Right ventricle myocardium inferior (tissue), 1 donor: Measurements from ENCODE around the gene MAGEA9B. TPM values are rescaled to one million over a fixed set of nuclear protein-coding genes. Genes with fewer than 3 reads are reported as not detected.
A peak's percentile ranks its signal among the peaks of the same experiment; 100 is the strongest.
"Not testable (repeated sequence)": the region's sequence is repeated elsewhere in the genome, so short reads cannot be mapped to it uniquely, and the experiment has no call there.

Source experiments
- ATAC-seq: fragments of 200-7000 bp; cut with Tn5 transposase; one replicate; pipeline ENCODE4 v1.9.1; 2020; ENCODE audit warnings: mild to moderate bottlenecking, moderate library complexity
- DNase-seq: peaks from one replicate; pipeline ENCODE4 v3.0.0; 2021; ENCODE audit errors: missing footprints
- intact Hi-C: fragments of 100-400 bp; cut with DNase I; formaldehyde crosslinking; loops from one replicate; pipeline ENCODE4 v1.11.0; 2022
- long read RNA-seq: library from polyadenylated mRNA; unstranded; transcript quantifications from one replicate; pipeline ENCODE4 v2.0.0, GENCODE V29; 2021
- total RNA-seq: library from RNA; stranded (reverse); fragmentation: NEBNext Ultra II Directional; extraction: Animal tissue kit (Norgen Biotek cat#: 25700); gene quantifications from one replicate; pipeline ENCODE4 v1.2.1, GENCODE V29; 2021
- donor health status: DM: no; HTN: yes; CAD: no; lungs with severe emphysema.

MAGEA9B gene, protein sequence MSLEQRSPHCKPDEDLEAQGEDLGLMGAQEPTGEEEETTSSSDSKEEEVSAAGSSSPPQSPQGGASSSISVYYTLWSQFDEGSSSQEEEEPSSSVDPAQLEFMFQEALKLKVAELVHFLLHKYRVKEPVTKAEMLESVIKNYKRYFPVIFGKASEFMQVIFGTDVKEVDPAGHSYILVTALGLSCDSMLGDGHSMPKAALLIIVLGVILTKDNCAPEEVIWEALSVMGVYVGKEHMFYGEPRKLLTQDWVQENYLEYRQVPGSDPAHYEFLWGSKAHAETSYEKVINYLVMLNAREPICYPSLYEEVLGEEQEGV
- total RNA-seq, result not detected
- long read RNA-seq, result 0 reads

DNA sequence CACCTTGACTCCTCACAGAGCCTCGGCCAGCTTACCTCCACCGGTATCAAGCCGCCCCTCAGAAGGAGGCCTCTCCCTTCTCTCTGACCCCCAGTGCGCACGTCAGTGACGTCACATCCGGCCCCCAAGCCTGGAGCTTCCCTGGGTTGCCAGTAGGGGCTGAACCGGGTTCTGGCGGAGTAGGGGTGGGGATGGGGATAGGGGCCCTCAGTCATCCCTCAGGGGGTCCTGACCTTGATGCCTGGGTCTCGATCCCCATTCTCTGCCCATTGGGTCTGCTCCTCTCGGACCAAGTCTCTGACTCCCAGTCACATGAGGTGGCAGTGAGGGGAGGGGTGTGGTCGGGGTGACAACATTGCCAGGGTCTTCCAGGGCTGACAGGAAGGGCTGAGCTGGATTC is at the start of gene MAGEA9B:
MAGEA9B (minus strand) TSS at position 101 of the 400 bp plus-strand sequence. CDS start 4,280 bp downstream, outside the sequence.
- DNase-seq, intact Hi-C loops, ATAC-seq: not testable (repeated sequence)

DNA sequence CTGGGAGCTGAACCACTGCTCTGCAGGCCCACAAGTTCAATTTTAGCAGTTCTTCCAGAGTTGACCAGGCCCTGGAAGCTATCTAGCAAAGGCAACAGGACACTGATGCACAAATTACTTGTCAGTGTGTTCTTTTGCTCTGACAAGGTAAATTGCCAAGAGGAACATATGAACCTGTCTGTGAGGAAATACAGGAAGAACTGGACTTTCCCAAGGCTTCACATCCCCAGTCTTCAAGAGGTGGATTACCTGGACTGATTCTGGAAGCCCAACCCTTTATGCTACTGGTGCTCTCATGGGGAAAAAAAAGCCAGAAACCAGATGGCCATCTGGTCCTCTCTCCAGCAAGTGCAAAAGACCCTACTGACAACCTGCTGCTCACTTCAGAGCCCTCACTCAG is 46.3 kb upstream of the MAGEA9B start:
- DNase-seq (no peak), ATAC-seq (no peak)
- intact Hi-C loops, result no loop called here

DNA sequence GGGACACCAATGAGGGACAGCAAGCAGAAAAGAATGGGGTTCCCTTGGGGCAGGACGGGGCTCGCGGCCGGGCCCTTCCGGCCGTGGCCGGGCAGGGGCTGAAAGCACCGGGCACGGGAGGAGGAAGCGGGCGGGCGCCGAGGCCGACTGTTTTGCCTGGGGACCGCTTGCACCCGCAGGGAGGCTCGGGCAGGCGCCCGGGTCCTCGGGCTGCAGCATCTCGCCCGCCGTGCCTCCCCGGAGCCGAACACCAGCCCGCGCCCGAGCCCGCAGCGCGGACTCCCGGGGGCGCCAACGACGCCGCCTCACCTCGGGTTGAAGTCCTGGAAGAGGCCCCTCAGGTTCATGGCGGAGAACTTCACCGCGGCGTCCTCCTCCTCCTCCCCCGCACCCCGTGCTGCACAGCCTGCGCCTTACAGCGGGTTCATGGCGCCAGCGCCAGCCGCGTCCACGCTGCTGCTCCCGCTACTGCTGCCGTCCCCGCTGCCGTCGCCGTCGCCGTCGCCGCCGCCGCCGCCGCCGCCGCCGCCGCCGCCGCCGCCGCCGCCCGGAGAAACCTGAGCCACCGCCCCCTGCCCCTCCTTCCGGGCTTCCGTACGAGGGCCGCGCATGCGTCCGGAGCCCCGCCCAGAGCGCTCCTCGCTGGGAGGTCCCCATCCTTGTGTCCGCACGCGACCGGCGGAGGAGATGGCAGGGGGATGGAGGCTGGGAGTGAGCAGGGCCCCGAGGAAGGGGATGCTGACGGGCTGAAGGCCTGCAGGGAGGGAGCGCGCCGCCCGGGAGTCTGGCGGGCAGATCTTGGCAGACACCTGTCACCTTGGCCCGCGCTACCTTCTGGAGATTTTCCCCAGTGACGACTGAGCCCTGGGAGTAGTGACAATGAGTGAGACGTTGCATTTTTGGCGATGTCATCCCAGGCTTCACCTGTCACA is 44.2 kb upstream of the MAGEA9B start, which contains the start of gene TMEM185A:
TMEM185A (minus strand) TSS at position 559 of the 932 bp plus-strand sequence; CDS start at position 347, 212 bp downstream.
- ATAC-seq, result peak; percentile 86
- peak; percentile 75 for DNase-seq
- intact Hi-C loops, result no loop called here

DNA sequence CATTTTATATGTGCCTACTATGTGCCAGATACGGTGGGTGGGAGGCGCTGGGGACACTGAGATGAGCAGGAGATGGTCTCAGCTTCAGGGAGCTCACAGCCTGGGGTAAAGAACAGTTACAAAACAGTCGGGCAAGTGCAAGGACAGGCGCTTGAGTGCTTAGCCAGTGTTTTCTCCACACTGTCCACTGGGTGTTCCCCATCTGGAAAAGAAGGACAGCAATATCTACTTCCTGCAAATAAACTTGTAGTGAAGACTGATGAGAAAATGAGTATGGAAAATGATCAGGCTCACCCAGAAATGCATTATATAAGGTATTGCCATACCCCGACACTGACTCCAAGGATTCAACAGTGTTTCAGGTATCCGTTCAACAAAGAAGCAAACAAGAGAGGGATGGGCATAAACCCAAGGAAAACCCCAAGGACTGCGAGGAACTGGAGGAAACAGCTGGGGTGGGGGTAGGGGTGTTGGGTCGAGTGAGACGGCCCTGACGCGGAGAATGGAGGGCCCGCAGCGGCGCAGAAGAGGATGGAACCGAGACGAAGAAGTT is 43.5 kb upstream of the MAGEA9B start:
- ATAC-seq, result peak; percentile 88
- intact Hi-C loops, result no loop called here
- DNase-seq, result no peak

DNA sequence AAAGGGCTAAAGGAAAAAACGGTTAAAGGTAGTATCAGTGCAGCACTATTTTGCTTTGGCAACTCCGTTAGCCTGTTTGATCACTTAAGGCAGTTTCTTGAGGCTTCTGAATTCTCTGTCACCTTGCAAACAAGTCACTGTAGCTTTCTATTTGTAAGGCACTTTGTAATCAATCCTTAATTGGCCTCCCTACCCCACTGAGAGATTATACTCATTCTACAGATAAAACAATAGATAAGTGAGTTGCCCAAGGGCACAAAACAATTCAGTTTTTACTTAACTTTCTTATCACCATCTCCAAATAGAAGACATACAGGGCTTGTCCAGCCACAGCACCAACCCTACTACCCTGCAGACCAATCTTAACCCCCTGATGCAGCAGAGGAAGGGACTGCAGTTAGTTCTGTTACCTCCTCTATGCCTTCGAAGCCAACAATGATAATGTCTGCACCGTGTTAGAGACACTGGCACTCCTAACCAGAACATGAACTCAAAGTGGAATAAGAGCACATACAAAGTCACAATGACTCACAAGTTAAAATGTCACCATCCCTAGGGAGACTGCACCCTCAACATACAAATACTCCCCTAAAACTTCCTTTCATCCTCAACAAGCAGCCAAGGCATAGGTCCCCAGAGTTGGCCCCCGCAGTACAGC is 42.6 kb upstream of the MAGEA9B start:
- intact Hi-C loops, result no loop called here
- DNase-seq (no peak), ATAC-seq (no peak)

DNA sequence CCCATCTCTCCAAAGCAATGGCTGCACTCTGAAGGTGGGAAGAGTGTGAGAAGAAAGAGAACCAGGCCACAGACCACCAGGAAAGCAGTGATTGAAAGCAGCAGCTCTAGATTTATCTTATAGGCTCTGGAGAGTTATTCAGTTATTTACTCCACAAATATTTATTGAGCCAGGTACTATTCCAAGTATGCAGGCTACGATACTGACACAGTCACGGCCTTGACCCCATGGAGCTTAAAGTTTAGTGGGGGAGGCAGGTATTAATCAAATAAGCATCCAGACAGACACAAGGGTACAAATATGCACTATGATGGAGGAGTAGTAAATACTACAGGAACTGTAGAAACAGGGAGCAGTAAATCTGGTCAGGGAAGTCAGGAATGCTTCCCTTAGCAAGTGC is 41.5 kb upstream of the MAGEA9B start:
- intact Hi-C loops, result no loop called here

DNA sequence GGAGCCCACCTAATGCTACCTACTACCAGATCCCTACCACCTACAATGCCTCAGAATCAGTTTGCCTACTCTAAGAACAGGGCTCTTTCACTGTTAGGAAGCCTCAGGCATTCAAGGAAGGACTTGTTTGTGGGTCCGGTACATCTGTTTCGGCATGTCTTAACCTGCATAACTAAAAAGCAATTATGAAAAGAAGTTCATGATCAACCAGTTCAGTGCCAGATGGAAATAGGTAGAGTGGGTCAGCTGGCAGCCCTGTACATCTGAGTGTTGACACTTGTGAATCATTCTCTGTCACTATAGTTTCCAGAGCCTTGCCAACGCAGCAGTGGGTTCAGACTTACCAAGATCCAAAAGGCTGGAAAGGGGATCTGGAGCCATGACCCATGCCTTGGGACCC is 41.0 kb upstream of the MAGEA9B start:
- no peak for ATAC-seq
- no peak for DNase-seq
- intact Hi-C loops, result no loop called here

More for the DNA sequence above, 41.5 kb upstream of the MAGEA9B start:
- ATAC-seq (no peak), DNase-seq (no peak)

DNA sequence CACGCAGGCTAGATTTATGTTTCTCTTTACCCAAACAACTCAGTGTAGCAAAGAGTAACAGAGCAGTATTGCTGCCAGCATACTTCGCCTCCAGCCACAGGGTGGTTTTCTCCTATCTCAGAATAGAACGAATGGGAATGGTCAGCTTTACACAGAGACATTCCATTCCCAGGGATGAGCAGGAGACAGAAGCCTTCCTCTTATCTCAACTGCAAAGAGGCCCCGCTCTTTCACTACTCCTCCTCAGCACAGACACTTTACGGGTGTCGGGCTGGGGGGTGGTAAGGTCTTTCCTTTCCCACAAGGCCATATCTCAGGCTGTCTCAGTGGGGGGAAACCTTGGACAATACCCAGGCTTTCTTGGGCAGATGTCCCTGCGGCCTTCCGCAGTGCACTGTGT is 39.6 kb upstream of the MAGEA9B start:
- ATAC-seq, intact Hi-C loops, DNase-seq: not testable (repeated sequence)

DNA sequence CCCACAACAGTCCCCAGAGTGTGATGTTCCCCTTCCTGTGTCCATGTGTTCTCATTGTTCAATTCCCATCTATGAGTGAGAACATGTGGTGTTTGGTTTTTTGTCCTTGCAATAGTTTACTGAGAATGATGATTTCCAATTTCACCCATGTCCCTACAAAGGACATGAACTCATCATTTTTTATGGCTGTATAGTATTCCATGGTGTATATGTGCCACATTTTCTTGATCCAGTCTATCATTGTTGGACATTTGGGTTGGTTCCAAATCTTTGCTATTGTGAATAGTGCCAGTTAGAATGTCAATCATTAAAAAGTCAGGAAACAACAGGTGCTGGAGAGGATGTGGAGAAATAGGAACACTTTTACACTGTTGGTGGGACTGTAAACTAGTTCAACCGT is 32.4 kb upstream of the MAGEA9B start:
- DNase-seq, intact Hi-C loops, ATAC-seq: not testable (repeated sequence)

DNA sequence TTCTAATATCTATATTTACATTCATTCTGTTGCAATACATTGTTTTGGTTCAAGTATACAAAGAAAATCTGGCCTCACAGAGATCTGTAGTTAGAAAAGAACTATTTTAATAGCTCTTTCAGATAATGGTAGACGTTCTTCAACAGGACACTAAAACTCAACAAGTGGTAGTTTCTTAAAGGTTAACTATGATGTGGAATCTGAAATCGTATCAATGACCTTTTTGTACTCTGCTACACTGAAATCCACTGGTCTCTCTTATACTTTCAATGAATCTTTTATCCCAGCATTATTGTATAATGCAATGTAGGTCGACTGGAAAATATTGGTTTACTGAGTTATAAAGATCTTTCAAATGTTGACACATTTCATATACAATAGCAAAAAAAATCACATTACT is 31.6 kb upstream of the MAGEA9B start:
- DNase-seq, result no peak
- intact Hi-C loops, result no loop called here
- ATAC-seq, result no peak

DNA sequence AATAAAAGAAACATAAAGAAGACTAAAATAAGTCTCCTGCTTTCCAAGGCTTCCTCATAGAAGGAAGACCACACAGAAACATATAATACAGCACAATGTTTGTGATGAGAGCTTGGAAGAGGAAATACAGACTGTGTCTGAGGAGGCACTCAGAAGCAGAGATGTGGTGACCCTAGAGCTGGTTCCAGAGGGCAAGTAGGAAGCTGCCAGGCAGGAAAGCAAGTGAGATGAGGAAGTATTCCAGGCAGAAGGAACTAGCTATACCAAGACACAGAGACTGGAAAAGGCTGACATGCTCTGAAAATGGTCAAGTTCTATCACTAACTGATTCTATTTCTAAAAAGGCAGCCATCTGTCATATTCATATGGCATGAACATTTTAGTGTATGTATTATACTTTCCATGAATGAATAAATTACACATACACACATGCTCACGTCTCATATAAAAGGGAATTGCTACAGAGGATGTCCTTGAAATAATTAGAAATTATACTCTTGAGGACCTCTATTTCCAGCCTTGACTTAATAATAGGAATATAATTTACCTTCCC is 24.4 kb upstream of the MAGEA9B start:
- no peak for DNase-seq
- no peak for ATAC-seq
- intact Hi-C loops, result no loop called here

DNA sequence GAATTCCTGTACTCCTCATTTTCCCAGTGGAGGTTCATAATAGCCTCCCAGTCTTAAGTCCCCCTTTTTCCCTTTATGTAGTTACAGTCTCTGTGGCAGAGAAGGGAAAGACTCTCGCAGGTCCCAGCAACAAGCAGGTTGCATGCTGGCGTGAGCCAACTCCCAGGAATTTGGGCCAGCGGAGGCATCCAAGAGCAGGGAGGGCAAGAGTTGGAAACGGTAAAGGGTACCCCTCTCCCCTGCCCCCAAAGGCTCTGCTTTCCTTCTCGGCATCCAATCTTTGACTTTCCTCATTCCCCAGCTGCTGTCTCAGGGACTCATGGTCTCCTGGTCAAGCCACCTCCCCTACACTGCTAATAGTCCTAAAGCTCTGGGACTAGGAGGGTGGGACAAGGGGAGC is 23.3 kb upstream of the MAGEA9B start:
- intact Hi-C loops, result no loop called here
- ATAC-seq (no peak), DNase-seq (no peak)

DNA sequence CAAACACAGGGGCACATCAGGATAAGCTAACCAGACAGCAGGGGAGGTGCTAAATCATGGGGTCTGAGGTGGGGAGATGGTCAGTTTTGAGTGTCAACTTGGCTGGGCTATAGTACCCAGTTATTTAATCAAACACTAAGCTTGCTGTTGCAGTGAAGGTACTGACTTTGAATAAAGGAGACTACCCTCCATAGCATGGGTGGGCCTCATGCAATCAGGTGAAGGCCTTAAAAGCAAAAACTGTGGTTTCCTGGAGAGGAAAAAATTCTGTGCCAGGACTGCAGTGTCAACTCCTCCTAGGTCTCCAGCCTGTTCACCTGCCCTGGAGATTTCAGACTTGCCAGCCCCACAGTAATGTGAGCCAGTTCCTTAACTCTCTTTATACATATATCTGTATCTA is 20.4 kb upstream of the MAGEA9B start:
- intact Hi-C loops, result no loop called here
- ATAC-seq (no peak), DNase-seq (no peak)

DNA sequence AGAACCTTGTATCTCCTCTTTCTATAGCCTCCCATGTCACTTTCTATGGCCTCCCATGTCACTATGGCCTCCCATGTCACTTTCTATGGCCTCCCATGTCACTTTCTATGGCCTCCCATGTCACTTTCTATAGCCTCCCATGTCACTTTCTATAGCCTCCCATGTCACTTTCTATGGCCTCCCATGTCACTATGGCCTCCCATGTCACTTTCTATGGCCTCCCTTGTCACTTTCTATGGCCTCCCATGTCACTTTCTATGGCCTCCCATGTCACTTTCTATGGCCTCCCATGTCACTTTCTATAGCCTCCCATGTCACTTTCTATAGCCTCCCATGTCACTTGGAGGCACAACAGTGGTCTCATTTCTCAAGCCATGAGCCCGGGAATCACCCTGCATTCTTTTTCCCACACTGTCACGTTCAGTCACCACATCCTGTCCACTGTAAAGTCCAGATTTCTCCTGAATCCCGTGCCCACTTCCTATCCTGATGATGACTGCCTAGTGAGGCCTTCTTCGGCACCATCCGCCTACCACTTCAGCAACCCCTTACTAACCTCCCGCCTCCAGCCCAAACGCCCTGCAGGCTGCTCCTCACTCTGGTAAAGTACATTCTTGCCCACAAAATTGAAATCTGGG is 18.1 kb upstream of the MAGEA9B start:
- intact Hi-C loops, DNase-seq, ATAC-seq: not testable (repeated sequence)

DNA sequence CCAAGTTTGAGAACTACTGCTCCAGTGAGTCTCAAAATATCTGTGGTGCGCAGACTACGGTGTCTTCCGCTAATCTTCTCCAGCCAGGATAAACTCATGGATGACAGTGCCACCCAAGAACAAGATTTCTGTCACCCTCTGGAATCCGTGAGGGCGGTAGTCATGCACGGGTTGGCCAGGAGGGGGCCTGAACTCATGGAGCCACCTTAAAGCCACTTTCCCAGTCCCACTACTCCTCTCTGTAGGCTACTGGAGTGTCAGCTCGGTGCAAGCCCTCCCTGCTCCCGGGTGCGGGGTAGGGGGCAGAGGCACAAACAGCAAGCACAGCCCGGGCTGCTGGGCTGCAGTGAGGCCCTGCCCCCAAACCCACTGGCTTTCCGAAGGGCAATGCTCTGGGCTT is 11.3 kb upstream of the MAGEA9B start:
- ATAC-seq, intact Hi-C loops, DNase-seq: not testable (repeated sequence)

DNA sequence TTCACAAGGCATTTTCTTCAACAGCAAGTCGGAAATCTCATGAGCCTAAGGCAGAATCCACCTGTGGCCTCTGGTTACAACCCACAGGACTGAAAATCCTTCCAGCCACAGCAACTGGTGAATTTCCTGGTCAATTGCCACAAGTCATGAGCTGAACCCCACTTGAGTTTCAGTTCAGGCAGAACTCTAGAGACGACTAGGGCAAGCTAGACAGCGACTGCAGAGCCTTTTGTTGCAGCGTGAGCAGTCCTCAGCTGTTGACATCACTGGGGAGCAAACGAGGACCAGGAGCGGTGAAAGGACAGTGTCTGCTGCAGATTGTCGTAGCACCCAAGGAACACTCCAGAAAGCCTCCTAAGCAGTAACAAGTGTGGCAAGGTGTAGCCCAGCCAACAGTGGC is 8.7 kb upstream of the MAGEA9B start:
- DNase-seq, ATAC-seq, intact Hi-C loops: not testable (repeated sequence)

DNA sequence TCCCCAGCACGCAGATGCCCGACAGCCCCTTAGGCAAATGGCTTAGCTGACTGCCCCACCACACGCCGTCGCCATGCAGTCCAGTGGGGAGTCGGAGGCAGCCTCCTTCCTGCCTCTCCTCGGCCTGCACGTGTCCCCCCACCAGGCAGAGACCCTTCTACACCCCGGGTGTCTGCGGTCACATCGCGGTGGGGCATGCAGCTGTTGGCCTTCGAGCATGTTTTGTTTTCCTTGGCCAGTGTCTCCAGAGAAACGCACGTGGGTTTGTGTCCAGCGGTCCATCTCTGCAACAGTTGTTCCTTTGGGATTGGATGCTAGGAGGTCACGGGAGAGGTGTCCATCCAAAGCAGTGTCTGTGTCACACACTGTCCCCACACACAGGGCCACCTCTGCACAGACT is 8.0 kb upstream of the MAGEA9B start, which contains the start of gene HSFX2:
HSFX2 (minus strand) TSS at position 101 of the 400 bp plus-strand sequence. CDS start 614 bp downstream, outside the sequence.
- ATAC-seq, intact Hi-C loops, DNase-seq: not testable (repeated sequence)

DNA sequence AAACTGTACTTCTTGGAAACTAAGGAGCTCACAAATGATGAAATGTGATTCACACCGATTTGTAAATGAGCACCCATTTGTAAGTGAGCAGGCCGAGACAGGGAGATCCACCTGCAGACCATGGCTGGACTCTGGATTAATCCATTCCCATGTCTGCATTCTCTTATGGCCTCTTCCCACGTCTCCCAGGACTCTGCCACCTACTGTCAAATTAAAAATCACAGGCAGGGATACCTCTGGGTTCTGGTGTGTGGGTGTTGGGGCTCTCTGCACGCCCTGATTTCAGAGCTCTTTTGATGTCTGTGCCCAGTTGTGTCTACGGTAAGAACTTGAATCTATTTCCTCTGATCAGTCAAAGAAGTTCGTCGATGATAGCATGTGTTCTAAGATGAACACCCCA is 3.7 kb upstream of the MAGEA9B start:
- intact Hi-C loops, DNase-seq: not testable (repeated sequence)

More for the DNA sequence above, 3.7 kb upstream of the MAGEA9B start:
- ATAC-seq, result not testable (repeated sequence)
